Ectodermal cell (in vitro differentiated cells): Measurements from ENCODE around the gene APCDD1.
A peak's percentile ranks its signal among the peaks of the same experiment; 100 is the strongest.

Source experiments
- H3K27ac ChIP-seq: 2 replicates; pipeline ENCODE4 v1.7.0; 2013; ENCODE audit warnings: mild to moderate bottlenecking, low read depth, low read length; ENCODE audit not compliant: insufficient read depth, poor library complexity, severe bottlenecking
- H3K27me3 ChIP-seq: 2 replicates; pipeline ENCODE4 v1.7.0; 2013; ENCODE audit warnings: mild to moderate bottlenecking, low read length; ENCODE audit not compliant: insufficient read depth, control insufficient read depth, poor library complexity, severe bottlenecking
- H3K36me3 ChIP-seq: one replicate; pipeline ENCODE4 v1.7.0; 2013; ENCODE audit warnings: low read length; ENCODE audit not compliant: control insufficient read depth, insufficient read depth
- H3K4me1 ChIP-seq: one replicate; pipeline ENCODE4 v1.7.0; 2013; ENCODE audit warnings: low read length; ENCODE audit not compliant: control insufficient read depth, insufficient read depth
- H3K4me3 ChIP-seq: 2 replicates; pipeline ENCODE4 v1.7.0; 2013; ENCODE audit warnings: low read depth, low read length, control low read depth; ENCODE audit not compliant: insufficient read depth
- H3K9me3 ChIP-seq: 2 replicates; pipeline ENCODE4 v1.7.0; 2013; ENCODE audit warnings: mild to moderate bottlenecking, low read length, moderate library complexity; ENCODE audit not compliant: control insufficient read depth
- WGBS, 2 experiments: methylation state at CpG; one replicate each; pipeline ENCODE4 v1.1.7; 2013; ENCODE audit warnings: missing lambda C conversion rate in 2 of 2; 5-methylcytosine and 5-hydroxymethylcytosine counted together

The APCDD1 gene

DNA sequence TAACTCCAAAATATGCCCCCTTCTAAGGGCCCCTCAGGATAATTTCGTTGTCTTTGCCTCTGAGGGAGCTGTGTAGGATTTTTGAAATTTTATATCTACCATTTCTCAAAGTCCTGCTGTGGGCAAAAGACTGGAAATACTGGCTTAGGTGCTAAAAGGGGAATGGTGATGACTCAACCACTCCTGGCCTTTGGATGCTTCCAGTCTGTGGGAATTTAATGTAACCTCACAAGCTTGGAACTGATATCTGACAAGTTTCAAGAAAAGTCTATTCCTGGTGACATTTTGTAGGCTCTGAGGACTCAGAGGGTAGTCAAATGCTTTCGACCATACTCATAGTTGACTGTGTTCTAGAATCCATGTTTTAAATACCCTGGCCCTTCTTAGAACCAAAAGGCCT, 3.4 kb upstream of the APCDD1 start:
- H3K4me1 ChIP-seq, result peaks cover 7% of the 10 kb centered on the region
- no peak overlapping the region for H3K27ac ChIP-seq
- no peaks in the 10 kb centered on the region for H3K36me3 ChIP-seq
- H3K4me3 ChIP-seq, result no peak overlapping the region
- no peaks in the 10 kb centered on the region for H3K9me3 ChIP-seq
- 91 to 99% methylated on average over 1 to 2 of the region's 2 CpGs for WGBS, 2 experiments
- H3K27me3 ChIP-seq, result peaks cover 21% of the 10 kb centered on the region

DNA sequence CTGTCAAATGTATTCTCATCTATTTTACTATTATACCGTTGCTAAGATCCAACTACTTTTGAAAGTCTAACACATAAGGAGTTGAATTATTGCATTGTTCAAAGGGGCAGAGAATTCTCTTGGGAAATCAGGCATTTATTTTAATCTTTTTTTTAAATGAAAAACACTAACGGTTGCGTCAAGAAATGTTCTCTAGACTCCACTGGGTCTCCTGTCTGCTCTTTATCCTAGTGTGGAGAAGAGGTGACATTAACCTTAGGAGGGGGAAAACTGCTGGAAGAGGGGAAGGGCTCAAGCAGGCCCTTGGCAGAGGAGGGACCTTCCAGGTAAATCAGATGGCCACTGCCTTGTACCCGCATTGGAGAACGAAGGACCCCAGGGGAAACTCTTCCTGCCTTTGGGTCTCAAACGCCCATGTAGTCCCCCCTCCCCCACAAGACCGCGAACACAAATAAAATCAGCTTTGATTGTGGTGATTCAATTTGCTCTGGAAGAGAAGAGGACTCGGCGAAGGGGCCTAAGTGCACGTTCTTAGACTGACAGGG, 1.1 kb upstream of the APCDD1 start:
- no peak overlapping the region for H3K4me3 ChIP-seq
- 32 to 35% methylated on average over 10 to 11 of the region's 11 CpGs for WGBS, 2 experiments

DNA sequence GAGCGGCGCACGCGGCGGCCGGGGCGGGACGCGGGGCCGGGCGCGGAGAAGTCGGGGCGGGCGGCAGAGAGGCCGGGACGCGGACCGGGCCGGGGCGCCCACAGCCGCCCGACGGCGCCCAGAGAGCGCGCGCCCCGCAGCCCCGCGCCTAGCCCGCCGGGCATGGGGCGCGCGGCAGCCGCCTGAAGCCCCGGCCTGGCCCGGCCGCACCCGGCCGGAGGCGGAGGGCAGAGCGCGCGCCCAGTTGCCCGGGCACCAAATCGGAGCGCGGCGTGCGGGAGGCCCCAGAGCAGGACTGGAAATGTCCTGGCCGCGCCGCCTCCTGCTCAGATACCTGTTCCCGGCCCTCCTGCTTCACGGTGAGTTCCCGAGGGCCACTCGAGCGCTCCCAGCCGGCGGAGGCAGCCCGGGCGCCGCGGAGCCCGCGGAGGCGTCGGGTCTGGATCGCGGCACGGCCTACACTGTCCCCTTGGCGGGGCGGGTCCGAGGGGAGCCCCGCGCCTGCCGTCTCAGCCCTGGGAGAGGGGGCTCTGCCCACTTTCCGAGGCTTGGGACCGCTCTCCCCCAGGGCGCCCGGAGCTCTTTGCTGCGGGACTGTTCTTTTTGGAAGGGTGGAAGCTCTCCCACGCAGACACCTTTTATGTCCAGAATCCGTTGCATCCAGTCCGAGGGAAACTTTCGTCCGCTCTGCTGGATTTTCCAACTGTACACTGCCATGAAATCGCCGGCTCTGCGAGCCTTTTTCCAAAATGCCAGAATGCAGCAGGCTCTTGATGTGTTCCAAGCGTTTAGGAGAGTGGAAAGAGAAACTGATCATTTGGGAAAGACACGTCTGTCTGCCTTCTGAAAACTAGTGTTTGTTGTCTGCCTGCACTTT, 484 bp downstream of the APCDD1 start:
- WGBS, 2 experiments, result 1% methylated on average over 94 of the region's 94 CpGs
- H3K4me3 ChIP-seq, result peak overlapping the region; percentile 76
- peaks cover 30% of the 10 kb centered on the region for H3K27me3 ChIP-seq
- H3K9me3 ChIP-seq, result no peaks in the 10 kb centered on the region
- no peaks in the 10 kb centered on the region for H3K36me3 ChIP-seq
- H3K4me1 ChIP-seq, result peaks cover 7% of the 10 kb centered on the region
- no peak overlapping the region for H3K27ac ChIP-seq

More for the DNA sequence above, 1.1 kb upstream of the APCDD1 start:
- Histone ChIP-seq H3K27me3 (peaks cover 30% of the 10 kb centered on the region), H3K36me3 (no peaks in the 10 kb centered on the region), H3K9me3 (no peaks in the 10 kb centered on the region), H3K4me1 (peaks cover 7% of the 10 kb centered on the region), H3K27ac (no peak overlapping the region)

DNA sequence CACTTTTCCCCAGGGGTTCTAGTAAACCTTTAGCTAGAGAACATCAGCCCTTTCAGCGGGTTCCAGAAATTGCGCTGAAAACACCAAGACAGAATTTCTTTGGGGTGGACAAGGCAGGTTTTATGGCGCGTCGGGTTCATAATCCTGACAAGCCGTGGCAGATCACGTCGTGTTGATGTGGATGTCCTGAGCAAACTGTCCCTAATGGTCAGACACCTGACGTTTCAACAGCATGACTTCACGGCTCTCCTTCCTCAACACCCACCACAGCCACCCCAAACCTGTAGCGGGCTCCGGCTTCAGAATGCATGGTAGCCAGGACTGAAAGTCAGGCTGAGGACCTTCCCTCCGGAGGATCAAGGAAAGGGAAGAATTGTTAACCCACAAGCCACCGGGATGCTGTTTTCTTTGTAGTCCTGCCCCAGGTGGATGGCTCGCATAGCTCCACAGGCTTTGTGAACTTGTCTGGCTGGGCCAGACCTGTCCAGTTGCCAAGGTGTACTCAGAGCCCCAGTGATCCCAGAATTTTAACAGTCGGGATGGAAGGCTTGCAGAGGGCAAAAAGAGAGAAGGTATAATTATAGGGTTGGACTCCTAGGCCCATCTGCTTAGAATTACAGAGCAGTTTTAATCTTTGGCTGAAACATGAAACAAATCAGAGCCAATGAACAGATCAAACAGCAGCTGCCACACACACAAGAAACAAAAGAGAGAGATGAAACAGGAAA, 1.5 kb downstream of the APCDD1 start:
- H3K27ac ChIP-seq, result no peak overlapping the region
- WGBS, 2 experiments, result 22 to 24% methylated on average over 16 of the region's 16 CpGs
- peak overlapping the region; percentile 76 for H3K4me3 ChIP-seq
- peaks cover 30% of the 10 kb centered on the region for H3K27me3 ChIP-seq
- no peaks in the 10 kb centered on the region for H3K36me3 ChIP-seq
- peaks cover 7% of the 10 kb centered on the region for H3K4me1 ChIP-seq
- no peaks in the 10 kb centered on the region for H3K9me3 ChIP-seq

DNA sequence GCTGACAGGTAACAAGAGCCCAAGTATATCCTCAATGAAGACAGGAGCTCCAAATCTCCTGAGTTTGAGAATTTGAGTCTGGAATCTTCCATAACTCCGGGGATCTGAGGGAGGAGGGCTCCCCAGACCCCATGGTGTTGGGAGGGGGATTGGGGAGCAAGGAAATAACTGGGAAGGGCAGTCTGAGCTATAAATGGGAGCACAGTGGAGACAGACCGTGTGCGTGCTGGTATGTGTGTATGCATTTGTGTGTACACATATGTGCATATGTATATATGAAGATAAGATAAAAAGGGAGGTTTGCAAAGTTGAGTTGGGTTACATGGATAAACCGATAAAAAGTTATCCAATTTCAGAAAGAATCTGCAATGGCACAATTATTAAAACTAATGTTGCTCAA, 2.3 kb downstream of the APCDD1 start:
- Histone ChIP-seq H3K27ac (no peak overlapping the region), H3K36me3 (no peaks in the 10 kb centered on the region), H3K4me3 (peak overlapping the region; percentile 76), H3K27me3 (peaks cover 30% of the 10 kb centered on the region), H3K4me1 (peaks cover 7% of the 10 kb centered on the region), H3K9me3 (no peaks in the 10 kb centered on the region)
- WGBS, 2 experiments, result 88 to 93% methylated on average over 4 of the region's 4 CpGs

DNA sequence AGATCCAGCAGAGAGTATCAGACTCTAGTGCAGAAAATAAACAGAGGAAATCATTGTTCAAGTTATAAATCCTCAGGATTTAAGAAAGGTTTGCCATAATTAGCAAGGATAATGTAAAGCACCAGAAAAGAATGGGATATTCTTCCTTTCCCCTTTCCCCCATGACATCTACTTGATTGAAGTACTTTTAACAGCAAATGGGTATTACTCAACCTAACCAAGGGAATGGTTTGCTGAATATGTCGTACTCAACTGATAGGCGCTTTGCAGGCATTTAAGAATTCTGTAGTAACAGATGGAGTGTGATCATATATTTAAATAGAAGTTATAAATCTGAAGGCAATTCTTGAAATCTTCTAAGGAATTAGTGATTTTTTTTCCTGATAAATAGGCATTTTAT, 2.7 kb downstream of the APCDD1 start:
- WGBS, 2 experiments, result 100% methylated on average over 2 of the region's 2 CpGs
- peak overlapping the region; percentile 76 for H3K4me3 ChIP-seq
- no peaks in the 10 kb centered on the region for H3K36me3 ChIP-seq
- no peaks in the 10 kb centered on the region for H3K9me3 ChIP-seq
- peaks cover 30% of the 10 kb centered on the region for H3K27me3 ChIP-seq
- no peak overlapping the region for H3K27ac ChIP-seq
- peaks cover 7% of the 10 kb centered on the region for H3K4me1 ChIP-seq

DNA sequence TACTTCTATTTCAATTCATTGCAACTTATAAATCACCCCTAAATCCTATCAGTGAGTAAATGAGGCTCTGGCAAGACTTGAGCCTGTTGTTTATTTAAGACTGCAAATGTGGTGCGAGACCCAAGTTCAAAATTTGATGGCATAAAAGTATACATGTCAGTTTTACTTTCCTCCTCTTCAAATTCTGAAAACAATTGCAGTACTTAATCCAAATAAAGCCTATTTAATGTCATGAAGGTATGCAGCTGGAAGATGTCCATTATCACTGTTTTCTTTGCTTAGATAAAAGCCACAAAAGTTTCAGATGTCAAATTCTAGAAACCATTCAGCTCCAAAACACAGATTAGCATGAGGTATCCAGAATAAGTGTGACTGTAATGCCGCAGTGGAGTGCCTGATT, 3.3 kb downstream of the APCDD1 start:
- H3K4me3 ChIP-seq, result peak overlapping the region; percentile 76
- 98 to 100% methylated on average over 2 of the region's 2 CpGs for WGBS, 2 experiments
- H3K27me3 ChIP-seq, result peaks cover 27% of the 10 kb centered on the region
- no peaks in the 10 kb centered on the region for H3K9me3 ChIP-seq
- H3K36me3 ChIP-seq, result no peaks in the 10 kb centered on the region
- peaks cover 7% of the 10 kb centered on the region for H3K4me1 ChIP-seq
- no peak overlapping the region for H3K27ac ChIP-seq

DNA sequence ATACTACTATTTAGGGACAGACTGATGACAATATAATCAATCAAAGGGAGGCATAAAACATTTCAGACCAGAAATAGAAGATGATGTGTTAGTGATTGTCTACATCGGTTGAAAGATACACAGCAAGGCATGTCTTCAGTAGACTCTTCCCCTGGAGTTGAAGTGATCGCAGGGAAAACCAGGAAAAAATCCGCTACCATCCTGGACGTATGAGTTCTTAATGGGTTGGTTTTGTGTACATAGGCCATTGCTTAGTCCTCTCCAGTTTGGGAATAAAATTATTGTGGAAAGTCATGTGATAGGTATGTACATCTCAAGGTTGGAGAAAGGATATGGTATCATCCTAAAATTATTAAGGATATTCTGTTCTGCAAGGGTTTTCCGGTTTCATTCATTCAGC, 4.3 kb downstream of the APCDD1 start:
- no peaks in the 10 kb centered on the region for H3K36me3 ChIP-seq
- no peaks in the 10 kb centered on the region for H3K9me3 ChIP-seq
- no peak overlapping the region for H3K27ac ChIP-seq
- WGBS, 2 experiments, result 95% methylated on average over 5 of the region's 5 CpGs
- H3K4me3 ChIP-seq, result no peak overlapping the region
- H3K4me1 ChIP-seq, result peaks cover 3% of the 10 kb centered on the region
- peaks cover 20% of the 10 kb centered on the region for H3K27me3 ChIP-seq

DNA sequence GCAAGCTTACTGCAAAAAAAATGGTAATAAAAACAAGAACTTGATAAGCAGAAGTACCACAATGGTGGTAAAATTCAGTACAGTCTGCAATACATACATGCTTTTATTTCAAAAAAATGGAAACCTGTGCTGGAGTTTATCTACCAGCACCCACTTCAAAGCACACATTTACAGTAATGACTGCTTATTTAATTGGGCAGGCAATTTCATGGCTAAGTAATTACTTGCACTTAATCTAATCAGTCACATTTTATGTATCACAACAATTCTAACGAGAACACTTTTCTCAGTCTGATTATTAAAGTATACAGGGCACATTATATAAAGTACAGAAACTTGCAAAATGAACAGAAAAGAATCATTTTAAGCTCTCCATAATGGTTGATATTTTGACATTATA, 5.2 kb downstream of the APCDD1 start:
- no peak overlapping the region for H3K4me3 ChIP-seq
- peaks cover 20% of the 10 kb centered on the region for H3K27me3 ChIP-seq
- H3K9me3 ChIP-seq, result no peaks in the 10 kb centered on the region
- 0% methylated on average over 1 of the region's 1 CpG; no CpG with 5 or more reads in 1 of the 2 experiments for WGBS, 2 experiments
- H3K4me1 ChIP-seq, result peaks cover 3% of the 10 kb centered on the region
- no peaks in the 10 kb centered on the region for H3K36me3 ChIP-seq
- no peak overlapping the region for H3K27ac ChIP-seq

DNA sequence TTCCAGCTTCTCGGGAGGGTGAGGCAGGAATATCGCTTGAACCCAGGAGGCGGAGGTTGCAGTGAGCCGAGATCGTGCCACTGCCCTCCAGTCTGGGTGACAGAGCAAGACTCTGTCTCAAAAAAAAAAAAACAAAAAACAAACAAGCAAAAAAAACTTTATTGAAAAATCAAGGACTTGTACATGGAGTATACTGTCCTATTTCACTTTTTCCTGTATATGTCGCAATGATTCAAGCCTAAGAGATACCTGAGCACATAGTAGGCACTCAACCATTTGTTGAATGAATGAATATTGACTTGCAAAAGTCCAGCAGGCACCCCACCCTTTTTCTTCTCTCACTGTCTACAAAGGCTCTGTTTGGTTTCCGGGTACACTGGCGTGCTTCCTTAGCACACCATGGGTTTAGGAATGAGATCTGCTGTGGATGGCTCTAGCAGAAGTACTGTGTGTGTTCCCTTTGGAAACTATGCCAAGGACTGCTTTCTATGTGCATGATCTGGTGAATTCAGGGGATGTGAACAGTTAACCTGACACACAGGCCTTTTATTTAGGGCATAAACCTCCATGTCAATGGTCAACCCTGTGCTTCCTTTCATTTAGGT, 6.1 kb downstream of the APCDD1 start:
- Histone ChIP-seq H3K9me3 (no peaks in the 10 kb centered on the region), H3K27ac (no peak overlapping the region), H3K4me1 (peaks cover 3% of the 10 kb centered on the region), H3K36me3 (no peaks in the 10 kb centered on the region), H3K27me3 (peaks cover 13% of the 10 kb centered on the region), H3K4me3 (no peak overlapping the region)
- WGBS, 2 experiments, result 93% methylated on average over 8 of the region's 8 CpGs
